HPDE6-E6E7 (cell line): ENCODE measurements around the gene NKPD1.

Experiments
- DNase-seq: peaks from one replicate; pipeline ENCODE4 v3.0.0; 2011; ENCODE audit warnings: missing footprints; ENCODE audit errors: extremely low spot score

The NKPD1 gene, protein sequence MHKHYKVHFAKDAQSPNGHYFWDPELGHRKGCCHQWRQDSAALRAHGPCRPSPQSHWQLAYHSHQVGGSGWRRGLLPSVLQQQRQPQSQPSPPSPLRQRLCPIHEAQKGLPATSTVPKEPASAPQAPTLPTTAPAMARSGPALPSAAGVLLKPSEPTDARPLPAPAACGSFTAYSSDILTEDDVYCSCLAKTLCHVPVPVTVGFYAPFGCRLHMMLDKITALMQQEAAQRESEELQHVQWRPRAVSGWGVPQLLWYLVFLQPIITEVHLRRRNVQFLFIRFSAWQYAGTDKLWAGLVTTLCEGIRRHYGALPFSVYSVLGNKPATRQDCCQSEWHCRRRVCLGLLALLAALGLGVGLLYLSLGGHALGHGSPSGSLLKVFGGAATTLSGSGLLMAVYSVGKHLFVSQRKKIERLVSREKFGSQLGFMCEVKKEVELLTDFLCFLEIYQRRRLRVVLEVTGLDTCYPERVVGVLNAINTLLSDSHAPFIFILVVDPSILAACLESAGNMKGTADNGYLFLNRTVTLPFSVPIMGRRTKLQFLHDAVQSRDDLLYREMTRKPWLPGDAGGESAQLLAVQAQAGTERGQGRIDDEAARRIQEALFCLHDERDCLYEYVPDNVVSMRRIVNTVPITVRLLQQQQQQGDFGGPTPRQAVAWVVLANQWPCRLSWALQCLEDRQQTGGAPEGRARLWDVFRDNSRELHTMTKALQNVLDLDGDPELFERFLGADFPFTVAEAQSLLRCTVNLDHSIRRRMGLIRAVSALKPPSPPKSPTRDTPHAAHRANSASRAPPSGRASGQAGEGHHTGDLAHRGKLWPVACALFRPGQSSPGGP

DNA sequence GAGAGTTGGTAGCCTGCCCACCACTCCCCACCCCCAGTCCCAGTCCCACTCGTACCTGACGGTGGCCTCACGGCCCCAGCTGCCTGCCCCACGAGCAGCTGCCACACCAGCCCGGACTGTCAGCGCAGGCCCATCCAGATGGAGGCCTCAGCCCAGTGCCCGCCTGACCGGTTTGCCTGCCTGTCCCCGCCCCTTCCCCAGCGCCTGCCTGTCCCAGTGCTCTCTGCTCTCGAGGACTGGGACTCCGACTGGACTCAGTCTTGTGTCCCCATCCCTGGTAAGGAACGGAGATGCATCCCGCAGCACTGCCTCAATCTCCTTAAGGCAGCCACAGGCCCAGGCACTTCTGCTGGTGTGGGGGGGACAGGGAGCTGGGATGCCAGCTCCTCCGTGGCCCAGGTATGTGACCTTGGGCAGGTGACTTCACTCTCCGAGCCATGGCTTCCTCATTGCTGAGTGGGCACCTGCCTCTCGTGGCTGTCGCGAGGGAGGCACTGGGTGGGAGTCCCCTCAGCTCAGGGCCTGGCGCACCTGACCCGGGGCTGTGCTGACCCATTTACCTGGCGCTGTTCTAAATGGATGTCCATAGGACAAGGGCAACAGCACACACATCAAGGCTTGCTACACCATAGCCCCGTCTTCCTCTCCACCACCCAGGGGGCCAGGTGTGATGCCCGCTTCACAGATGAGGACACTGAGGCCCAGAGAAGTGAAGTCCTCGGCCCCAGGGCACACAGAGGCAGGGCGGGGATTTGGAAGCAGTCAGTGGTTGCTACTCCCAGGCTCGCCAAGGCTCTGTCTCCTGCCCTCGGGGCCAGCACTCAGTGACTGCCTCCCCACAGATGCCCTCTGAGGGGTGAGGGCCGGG, at the start of gene NKPD1:
Gene NKPD1, minus strand, starts transcription at position 113 of the 868 bp plus-strand sequence. CDS start 832 bp downstream, outside the sequence.
- DNase-seq, result no peak

DNA sequence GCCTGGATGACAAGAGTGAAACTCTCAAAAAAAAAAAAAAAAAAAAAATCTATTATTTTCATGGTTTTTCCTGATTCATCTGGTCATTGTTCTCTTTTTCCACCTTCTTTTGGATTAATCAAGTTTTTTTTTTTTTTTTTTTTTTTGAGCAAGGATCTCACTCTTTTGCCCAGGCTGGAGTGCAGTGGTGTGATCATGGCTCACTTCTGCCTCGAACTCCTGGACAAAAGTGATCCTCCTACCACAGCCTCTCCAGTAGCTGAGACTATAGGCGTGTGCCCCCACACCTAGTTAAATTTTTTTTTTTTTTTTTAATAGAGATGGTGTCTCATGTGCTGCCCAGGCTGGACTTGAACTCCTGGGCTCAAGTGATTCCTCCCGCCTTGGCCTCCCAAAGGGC, 45.5 kb upstream of the NKPD1 start:
- DNase-seq, result no peak

DNA sequence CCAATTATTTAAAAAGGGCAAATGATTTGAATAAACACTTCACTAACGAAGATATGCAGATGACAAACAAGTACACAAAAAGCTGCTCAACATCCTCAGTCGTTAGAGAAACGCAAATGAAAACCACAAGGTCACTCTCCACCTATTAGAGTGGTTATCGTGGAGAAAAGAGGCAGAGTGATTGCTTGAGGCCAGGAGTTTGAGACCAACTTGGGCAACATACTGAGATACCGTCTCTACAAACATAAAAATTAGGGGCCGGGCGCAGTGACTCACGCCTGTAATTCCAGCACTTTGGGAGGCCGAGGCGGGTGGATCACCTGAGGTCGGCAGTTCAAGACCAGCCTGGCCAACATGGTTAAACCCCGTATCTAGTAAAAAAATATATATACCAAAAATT, 45.0 kb upstream of the NKPD1 start:
- no peak for DNase-seq

DNA sequence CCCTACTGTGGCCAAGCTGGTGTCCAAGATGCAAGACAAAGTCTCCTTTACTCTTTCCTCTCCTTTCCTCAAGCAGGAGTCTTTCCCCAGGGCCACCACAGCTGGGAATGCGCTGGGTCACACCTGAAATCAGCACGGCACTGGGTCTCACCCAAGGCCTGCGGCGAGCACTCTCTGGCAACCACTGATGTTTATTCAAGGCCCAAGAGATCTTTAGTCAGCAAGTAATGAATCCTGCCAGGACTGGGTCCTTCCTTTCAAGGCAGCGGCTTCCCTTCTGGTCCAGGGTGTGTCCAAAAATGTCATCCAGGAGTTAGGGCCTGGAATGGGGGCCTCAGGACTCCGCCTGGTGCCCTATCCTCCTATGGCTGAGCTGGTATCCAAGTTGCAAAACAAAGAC, 41.9 kb upstream of the NKPD1 start:
- DNase-seq, result no peak

DNA sequence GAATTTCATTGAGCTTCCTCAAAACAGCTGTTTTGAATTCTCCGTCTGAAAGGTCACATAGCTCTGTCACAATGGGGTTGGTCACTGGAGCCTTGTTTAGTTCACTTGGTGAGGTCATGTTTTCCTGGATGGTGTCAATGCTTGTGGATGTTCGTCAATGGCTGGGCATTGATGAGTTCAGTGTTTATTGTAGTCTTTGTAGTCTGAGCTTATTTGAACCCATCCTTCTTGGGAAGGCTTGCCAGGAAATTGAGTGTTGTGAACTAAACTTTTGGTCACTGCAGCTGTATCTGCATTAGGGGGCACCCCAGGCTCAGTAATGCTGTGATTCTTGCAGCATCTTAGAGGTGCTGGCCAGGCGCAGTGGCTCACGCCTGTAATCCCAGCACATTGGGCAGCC, 39.8 kb upstream of the NKPD1 start:
- no peak for DNase-seq

DNA sequence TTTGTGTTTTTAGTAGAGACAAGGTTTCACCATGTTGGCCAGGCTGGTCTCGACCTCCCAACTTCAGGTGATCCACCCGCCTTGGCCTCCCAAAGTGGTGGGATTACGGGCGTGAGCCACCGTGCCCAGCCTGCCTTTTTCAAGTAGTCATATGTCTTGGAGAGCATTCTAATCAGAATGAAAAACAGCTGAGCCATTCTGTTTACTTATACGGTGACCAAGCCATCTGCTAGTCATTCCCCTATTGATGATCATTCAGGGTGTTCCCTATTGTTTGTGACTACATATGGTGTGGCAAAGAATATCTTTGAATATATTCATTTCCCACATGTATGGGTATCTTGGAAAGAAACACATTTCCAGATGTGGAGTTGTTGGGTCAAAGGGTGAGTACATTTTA, 35.0 kb upstream of the NKPD1 start:
- DNase-seq, result no peak

DNA sequence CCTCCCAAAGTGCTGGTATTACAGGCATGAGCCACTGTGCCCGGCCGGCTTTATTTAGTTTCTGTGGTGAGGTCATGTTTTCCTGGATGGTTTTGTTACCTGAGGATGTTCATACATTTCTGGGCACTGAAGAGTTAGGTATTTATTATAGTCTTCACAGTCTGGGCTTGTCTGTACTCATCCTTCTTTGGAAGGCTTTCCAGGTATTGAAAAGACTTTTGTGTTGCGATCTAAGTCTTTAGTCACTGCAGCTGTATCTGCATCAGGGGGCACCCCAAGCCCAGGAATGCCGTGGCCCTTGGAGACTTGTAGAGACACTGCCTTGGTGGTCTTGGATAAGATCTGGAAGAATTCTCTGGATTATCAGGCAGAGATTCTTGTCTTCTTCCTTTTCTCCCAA, 30.6 kb upstream of the NKPD1 start:
- no peak for DNase-seq

DNA sequence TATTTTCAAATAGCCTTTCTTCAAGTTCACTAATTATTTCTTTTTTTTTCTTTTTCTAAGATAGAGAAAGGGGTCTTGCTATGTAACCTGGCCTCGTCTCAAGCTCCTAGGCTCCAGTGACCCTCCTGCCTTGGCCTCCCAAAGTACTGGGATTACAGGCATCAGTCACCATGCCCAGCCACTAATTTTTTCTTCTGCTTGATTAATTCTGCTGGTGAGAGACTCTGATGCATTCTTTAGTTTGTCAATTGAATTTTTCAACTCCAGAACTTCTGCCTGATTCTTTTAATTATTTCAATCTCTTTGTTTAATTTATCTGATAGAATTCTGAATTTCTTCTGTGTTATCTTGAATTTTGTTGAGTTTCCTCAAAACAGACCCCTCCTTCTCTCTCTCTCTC, 29.2 kb upstream of the NKPD1 start:
- no peak for DNase-seq

DNA sequence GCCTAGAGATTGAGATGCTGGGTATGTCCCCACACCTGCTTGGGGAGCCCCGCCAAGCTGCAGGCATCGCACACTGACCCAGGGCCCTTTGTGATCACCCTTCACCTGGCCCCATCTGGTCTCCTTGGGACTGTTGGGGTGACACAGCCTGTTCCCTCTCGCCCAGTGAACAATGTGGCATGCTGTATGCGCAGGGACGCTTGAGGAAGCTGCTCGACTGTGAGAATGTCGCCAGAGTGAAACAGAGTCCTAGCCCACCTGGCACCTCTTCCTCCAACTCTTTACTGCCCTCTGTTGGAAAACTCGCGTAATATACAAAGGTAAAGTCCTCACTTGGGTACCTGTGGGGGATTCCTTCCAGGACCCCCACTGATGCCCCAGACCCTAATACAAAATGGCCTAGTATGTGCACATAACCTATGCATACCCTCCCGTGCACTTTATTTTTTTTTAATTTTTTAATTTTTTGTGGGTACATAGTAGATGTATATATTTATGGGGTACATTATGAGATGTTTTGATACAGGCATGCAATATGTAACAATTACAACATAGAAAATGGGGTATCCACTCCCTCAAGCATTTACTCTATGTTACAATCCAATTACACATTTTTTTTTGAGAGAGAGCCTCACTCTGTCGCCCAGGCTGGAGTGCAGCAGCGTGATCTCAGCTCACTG, 26.8 kb upstream of the NKPD1 start:
- no peak for DNase-seq

DNA sequence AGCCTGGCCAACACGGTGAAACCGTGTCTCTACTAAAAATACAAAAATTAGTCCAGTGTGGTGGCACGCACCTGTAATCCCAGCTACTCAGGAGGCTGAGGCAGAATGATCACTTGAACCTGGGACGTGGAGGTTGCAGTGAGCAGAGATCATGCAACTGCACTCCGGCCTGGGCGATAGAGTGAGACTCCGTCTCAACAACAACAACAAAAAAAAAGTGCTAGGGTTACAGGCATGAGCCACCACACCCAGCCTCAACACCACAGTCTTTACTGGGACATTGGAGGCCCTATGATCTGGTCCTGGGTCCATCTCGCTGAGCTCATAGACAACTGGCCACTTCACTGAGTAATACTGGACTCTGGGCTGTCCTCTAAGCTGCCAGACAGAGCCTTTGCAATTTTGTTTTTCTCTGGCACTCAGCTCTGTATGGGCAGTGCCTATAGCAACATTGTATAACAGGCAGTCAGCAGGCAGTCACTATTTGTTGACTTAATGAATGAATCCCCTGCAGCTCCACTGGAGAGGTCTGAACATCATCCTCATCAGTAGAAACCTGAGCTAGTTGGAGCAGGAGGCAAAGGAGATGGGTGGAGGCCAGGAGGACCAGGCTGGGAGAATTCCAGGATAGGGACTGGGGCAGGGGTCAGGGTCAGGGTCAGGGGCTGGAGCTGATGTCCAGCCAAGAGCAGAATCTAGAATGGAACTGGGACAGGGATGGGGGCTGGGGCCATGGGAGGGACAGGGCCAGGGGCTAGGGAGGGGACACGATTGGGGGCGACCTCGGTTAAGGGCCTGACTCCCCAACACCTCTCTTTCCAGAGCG, 25.9 kb upstream of the NKPD1 start:
- no peak for DNase-seq

DNA sequence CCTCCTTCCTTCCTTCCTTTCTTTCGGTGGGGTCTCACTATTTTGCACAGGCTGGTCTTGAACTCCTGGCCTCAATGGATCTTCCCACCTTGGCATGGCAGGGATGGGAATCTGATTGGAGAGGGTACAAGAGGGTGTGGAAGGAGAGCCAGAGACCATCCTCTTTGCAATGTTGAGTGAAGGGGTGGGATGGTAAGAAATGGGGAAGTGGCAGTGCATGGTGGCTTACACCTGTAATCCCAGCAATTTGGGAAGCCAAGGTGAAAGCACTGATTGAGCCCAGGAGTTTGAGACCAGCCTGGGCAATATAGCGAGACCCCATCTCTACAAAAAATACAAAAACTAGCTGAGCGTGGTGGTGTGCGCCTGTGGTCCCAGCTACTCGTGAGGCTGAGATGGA, 23.3 kb upstream of the NKPD1 start:
- no peak for DNase-seq

DNA sequence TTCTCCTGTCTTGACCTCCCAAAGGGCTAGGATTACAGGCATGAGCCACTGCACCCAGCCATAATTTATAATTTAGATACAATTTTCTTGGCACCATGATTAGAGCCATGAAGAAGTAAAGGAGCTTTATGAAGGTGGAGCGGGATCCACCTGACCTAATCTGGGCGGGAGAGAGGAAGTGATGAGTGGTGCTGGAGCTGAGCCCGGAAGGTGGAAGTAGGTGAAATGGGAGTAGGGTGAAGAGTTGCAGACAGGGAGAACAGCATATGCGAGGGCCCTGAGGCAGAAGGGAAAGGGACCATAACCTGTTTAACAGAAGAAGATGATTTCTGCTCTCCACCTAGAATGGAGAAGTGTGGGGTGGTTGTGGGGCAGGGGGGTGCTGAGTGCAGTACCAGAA, 22.0 kb upstream of the NKPD1 start:
- DNase-seq, result no peak

DNA sequence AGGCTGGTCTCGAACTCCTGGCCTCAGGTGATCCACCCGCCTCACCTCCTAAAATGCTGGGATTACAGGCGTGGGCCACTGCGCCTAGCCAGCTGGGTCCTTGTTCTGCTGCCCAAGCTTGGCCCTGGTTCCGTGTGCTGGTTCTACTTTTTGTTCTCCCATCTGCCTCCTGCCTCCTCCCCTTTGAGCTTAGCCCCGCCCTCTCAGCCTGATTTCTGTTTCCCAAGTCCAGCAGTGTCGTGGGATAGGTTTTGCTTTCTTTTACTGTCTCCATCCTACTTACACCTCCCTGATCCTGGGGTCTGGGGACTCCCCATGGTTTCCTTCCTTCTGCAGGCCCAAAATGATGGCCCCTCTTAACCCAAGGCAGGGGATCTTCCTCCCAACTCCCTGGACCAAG, 20.2 kb upstream of the NKPD1 start:
- DNase-seq, result no peak

DNA sequence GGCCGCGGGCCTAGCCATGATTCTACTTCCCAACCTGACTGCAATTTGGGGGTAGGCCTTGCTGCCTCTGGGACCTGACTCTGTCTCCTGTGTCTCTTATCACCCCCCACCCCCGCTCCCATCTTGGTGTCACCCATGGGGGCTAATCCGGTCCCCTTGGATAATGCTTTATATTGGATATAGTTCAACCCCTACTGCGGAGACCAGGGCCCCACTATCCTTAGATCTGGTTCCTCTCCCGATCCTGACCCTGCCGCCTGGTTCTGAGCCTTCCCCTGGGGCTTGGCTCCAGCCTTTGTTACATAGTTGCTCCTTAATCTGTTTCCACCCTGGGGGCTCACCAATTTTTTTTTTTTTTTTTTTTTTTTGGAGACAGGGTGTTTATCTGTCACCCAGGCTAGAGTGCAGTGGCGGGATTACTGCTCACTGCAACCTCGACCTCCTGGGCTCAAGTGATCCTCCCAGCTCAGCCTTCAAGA, 19.1 kb upstream of the NKPD1 start:
- DNase-seq, result no peak

DNA sequence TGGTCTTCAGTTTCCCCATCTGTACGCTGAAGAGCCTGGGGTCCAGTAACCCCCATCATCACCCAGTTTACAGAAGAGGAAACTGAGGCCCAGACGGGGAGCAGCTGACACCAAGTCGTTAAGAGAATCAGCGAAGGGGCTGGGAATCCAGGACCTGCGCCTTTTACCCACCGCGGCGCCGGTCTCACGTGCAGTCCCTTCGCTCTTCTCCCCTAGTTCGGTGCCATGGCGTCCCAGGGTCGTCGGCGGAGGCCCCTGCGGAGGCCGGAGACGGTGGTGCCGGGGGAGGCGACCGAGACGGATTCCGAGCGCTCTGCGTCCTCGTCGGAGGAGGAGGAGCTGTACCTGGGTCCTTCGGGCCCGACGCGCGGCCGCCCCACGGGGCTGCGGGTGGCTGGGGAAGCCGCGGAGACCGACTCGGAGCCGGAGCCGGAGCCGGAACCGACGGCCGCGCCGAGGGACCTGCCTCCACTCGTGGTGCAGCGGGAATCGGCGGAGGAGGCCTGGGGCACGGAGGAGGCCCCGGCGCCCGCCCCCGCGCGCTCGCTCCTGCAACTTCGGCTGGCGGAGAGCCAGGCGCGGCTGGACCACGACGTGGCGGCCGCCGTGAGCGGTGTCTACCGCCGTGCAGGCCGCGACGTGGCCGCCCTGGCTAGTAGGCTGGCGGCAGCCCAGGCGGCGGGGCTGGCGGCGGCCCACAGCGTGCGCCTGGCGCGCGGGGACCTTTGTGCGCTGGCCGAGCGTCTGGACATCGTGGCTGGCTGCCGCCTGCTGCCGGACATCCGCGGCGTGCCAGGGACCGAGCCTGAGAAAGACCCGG, 18.5 kb upstream of the NKPD1 start:
- DNase-seq, result no peak

DNA sequence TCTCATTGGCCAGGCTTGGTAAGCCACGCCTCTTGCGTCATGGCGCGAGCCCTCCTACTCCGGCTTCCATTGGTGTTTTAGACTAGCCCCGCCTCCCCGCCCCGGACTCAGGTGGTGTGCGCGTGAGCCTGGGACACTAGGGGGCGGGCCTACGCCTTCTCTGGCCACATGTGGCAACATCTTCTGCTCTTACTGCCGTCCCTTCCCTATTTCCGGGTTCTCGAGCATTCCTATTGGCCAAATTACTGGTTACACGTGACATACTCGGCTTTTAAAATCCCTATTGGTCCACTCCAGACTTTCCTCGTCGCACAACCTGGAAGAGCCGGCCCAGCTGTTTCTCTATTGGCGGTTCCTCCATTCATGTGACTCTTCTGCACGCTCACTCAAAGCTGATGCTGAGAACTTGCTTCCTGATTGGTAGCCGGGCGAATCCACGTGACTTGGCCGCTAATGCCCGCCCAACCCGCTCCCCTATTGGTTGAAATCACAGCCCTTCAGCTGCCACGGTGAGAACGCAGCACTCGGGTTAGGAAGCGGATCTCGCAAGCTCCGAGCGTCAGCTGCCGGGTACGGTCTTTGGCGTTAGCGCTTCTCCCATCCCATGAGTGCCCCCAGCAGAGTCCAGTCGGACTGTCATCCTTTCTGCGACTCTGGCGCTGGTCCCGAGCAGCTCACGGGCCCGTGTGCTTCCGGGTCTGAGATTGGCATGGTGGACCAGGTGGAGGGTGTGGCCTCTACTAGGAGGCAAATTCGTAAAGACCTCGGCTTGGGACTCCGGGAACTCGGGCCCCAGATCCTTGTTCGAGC, 17.7 kb upstream of the NKPD1 start, which contains the start of gene BLOC1S3:
Gene BLOC1S3, plus strand, starts transcription at position 523 of the 810 bp plus-strand sequence. CDS start 513 bp downstream, outside the sequence.
- DNase-seq, result peak; percentile 98

DNA sequence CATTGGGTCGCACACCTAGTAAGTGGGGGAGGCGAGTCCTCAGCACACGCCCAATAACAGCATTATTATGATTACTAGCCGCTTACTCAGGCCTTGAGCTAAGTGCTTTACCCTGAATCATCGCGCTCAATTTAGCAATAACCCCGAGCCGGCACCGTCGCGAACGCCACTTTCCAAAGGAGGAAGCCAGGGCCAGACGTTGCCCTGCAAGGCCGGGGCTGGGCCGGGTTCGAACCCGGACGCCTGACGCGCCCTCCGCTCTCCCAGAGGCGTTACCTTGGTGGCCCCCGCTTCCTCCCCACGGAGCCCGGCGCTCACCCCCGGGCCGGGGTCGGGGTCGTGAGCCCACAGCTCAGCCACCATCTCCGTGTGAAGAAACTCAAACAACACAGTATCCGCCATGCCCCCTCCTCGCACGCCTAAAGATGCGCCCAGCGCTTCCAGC, 17.1 kb upstream of the NKPD1 start, which contains the start of gene TRAPPC6A:
Gene TRAPPC6A, minus strand, starts transcription at position 421 of the 445 bp plus-strand sequence. Its CDS starts 19 bp downstream, at position 402.
- DNase-seq, result no peak
